CD14-positive monocyte (primary cell): ENCODE measurements around the gene TMEM147. TPM values are rescaled to one million over a fixed set of nuclear protein-coding genes. Genes with fewer than 3 reads are reported as not detected.

Source experiments
- DNase-seq, 3 donors: peaks; one replicate each; pipeline ENCODE4 v3.0.0-alpha.2; 2011 to 2022
- H2AFZ ChIP-seq: 2 replicates; pipeline ENCODE4 v1.6.0; 2012; ENCODE audit warnings: mild to moderate bottlenecking, low read depth, low read length, inconsistent platforms; ENCODE audit not compliant: insufficient read depth, poor library complexity, severe bottlenecking
- H3K27ac ChIP-seq, 2 donors: 1 replicate in 1 of 2; 2 replicates in 1 of 2; pipeline ENCODE4 v1.5.1; 2012 to 2013; ENCODE audit warnings: low read length in 2 of 2, control low read depth in 1 of 2, inconsistent platforms in 1 of 2, low read depth in 1 of 2, mild to moderate bottlenecking in 1 of 2
- H3K27me3 ChIP-seq, 2 donors: one replicate each; pipeline versions ENCODE4 v1.6.0 to v1.6.1; 2011 to 2013; ENCODE audit warnings: low read length in 2 of 2; ENCODE audit not compliant: control insufficient read depth in 2 of 2, insufficient read depth in 2 of 2
- H3K36me3 ChIP-seq, 2 donors: replicated peaks in 1 of 2; 1 replicate in 1 of 2; 2 replicates in 1 of 2; pipeline versions ENCODE4 v1.5.1 to v1.6.1; 2012 to 2013; ENCODE audit warnings: low read length in 2 of 2, control low read depth in 1 of 2, inconsistent platforms in 1 of 2, mild to moderate bottlenecking in 1 of 2; ENCODE audit not compliant: insufficient read depth in 2 of 2, control insufficient read depth in 1 of 2
- H3K4me1 ChIP-seq, 2 donors: 1 replicate in 1 of 2; 2 replicates in 1 of 2; pipeline versions ENCODE4 v1.5.1 to v1.6.1; 2012 to 2013; ENCODE audit warnings: low read length in 2 of 2, control low read depth in 1 of 2, inconsistent platforms in 1 of 2, mild to moderate bottlenecking in 1 of 2, moderate library complexity in 1 of 2; ENCODE audit not compliant: insufficient read depth in 2 of 2, control insufficient read depth in 1 of 2
- H3K4me2 ChIP-seq: replicated peaks from 2 replicates; pipeline ENCODE3; 2012; ENCODE audit warnings: low read length, moderate library complexity, mild to moderate bottlenecking; ENCODE audit not compliant: poor library complexity, severe bottlenecking; ENCODE audit errors: extremely low read depth
- H3K4me3 ChIP-seq, 3 experiments: fragments of 200-600 bp in 1 of 3; sonication (generic) in 1 of 3; replicated peaks in 1 of 3; 1 replicate in 2 of 3; 2 replicates in 1 of 3; pipeline ENCODE4 v1.5.1; 2011 to 2013; ENCODE audit warnings: low read length in 3 of 3, mild to moderate bottlenecking in 3 of 3, control low read depth in 2 of 3, low read depth in 2 of 3, inconsistent platforms in 1 of 3, moderate library complexity in 1 of 3
- H3K79me2 ChIP-seq: 2 replicates; pipeline ENCODE4 v1.6.0; 2012; ENCODE audit warnings: mild to moderate bottlenecking, control low read depth, inconsistent platforms, low read length, moderate library complexity; ENCODE audit not compliant: insufficient read depth
- H3K9ac ChIP-seq: 2 replicates; pipeline ENCODE4 v1.6.0; 2017; ENCODE audit warnings: low read length, mild to moderate bottlenecking; ENCODE audit not compliant: insufficient read depth, poor library complexity, severe bottlenecking
- H3K9me3 ChIP-seq, 2 donors: replicated peaks in 1 of 2; 1 replicate in 1 of 2; 2 replicates in 1 of 2; pipeline versions ENCODE4 v1.5.1 to v1.6.1; 2012 to 2013; ENCODE audit warnings: low read length in 2 of 2, control low read depth in 1 of 2; ENCODE audit not compliant: control insufficient read depth in 1 of 2, insufficient read depth in 1 of 2
- H4K20me1 ChIP-seq: 2 replicates; pipeline ENCODE4 v1.6.0; 2012; ENCODE audit warnings: mild to moderate bottlenecking, low read length, control low read depth, moderate library complexity; ENCODE audit not compliant: insufficient read depth
- H3K27ac Mint-ChIP-seq, 7 donors: one replicate each; pipeline ENCODE4 v1.8.0; 2020; ENCODE audit warnings: mild to moderate bottlenecking in 7 of 7, mixed read lengths in 7 of 7, moderate library complexity in 6 of 7, inconsistent platforms in 2 of 7
- H3K27me3 Mint-ChIP-seq, 3 donors: one replicate each; pipeline ENCODE4 v1.8.0; 2021 to 2022; ENCODE audit warnings: low read depth in 3 of 3, mild to moderate bottlenecking in 3 of 3, mixed read lengths in 3 of 3, moderate library complexity in 3 of 3, inconsistent platforms in 1 of 3
- H3K36me3 Mint-ChIP-seq, 2 donors: one replicate each; pipeline ENCODE4 v1.8.0; 2020; ENCODE audit warnings: mixed read lengths in 2 of 2, inconsistent platforms in 1 of 2, mild to moderate bottlenecking in 1 of 2
- H3K4me1 Mint-ChIP-seq: one replicate; pipeline ENCODE4 v1.8.0; 2020; ENCODE audit warnings: mild to moderate bottlenecking, mixed read lengths
- H3K4me3 Mint-ChIP-seq, 2 donors: one replicate each; pipeline ENCODE4 v1.8.0; 2020; ENCODE audit warnings: mild to moderate bottlenecking in 2 of 2, mixed read lengths in 2 of 2, moderate library complexity in 1 of 2
- H3K9me3 Mint-ChIP-seq, 7 donors: one replicate each; pipeline ENCODE4 v1.8.0; 2020 to 2022; ENCODE audit warnings: mixed read lengths in 7 of 7, mild to moderate bottlenecking in 6 of 7, moderate library complexity in 6 of 7, inconsistent platforms in 2 of 7
- CTCF ChIP-seq: fragments of 200-600 bp; IDR thresholded peaks from one replicate; pipeline ENCODE4 v1.8.0; 2022; ENCODE audit warnings: antibody characterized with exemption, mild to moderate bottlenecking
- WGBS: methylation state at CpG from one replicate; pipeline ENCODE4 v1.1.5; 2013; ENCODE audit warnings: missing lambda C conversion rate; ENCODE audit not compliant: insufficient coverage; 5-methylcytosine and 5-hydroxymethylcytosine counted together
- intact Hi-C, 2 donors: fragments of 100-400 bp; cut with micrococcal nuclease; formaldehyde crosslinking; loops; one replicate each; pipeline versions ENCODE4 v1.15.0 to v1.15.1; 2023
- polyA plus RNA-seq, 3 donors: library from polyadenylated mRNA; depleted of rRNA in 1 of 3; unstranded in 2 of 3; stranded (reverse) in 1 of 3; fragments of 300-500 nt in 2 of 3; fragments of >200 nt in 1 of 3; fragmentation: Illumina TruSeq in 2 of 3; gene quantifications; 1 replicate in 2 of 3; 2 replicates in 1 of 3; pipeline ENCODE4 v1.2.3, GENCODE V29; 2012 to 2021

TMEM147 gene
- polyA plus RNA-seq, 3 donors = 75.5 to 165 (median 165) TPM

GRCh38 chr19:35509861-35510625 lies 35.4 kb upstream of the TMEM147 start:
- peaks cover 0 to 4% of the 10 kb centered on the region in 2 donors for H3K4me1 ChIP-seq
- intact Hi-C loops = loop anchor here (2.0 kb wide), 1 partner anchor 207 kb away; no protein-coding TSS in a partner anchor
- no peaks in the 10 kb centered on the region for H3K9me3 ChIP-seq
- no peak overlapping the region for H3K27ac ChIP-seq
- Mint-ChIP-seq H3K4me3 (peak overlapping the region in 1 of 2 donors; percentile 71), H3K27me3 (peaks cover 55 to 72% (median 63%) of the 10 kb centered on the region in 3 donors), H3K4me1 (peaks cover 7% of the 10 kb centered on the region), H3K27ac (no peak overlapping the region), H3K36me3 (peaks cover 0 to 1% of the 10 kb centered on the region in 2 donors), H3K9me3 (peaks cover 0 to 2% (median 0%) of the 10 kb centered on the region in 7 donors)
- H4K20me1 ChIP-seq = no peaks in the 10 kb centered on the region
- peak; percentile 42 to 60 (median 58) for DNase-seq
- peaks cover 18 to 48% of the 10 kb centered on the region in 2 donors for H3K27me3 ChIP-seq
- no peaks in the 10 kb centered on the region for H3K36me3 ChIP-seq
- H3K4me3 ChIP-seq = no peak overlapping the region
- H2AFZ ChIP-seq = no peak overlapping the region
- H3K9ac ChIP-seq = no peak overlapping the region
- TF ChIP-seq CTCF = peak; percentile 98
- H3K79me2 ChIP-seq = no peaks in the 10 kb centered on the region
- WGBS = under 1% methylated on average over 34 of the region's 39 CpGs
- no peak overlapping the region for H3K4me2 ChIP-seq

- H3K27me3 Mint-ChIP-seq = peaks cover 55 to 72% (median 63%) of the 10 kb centered on the region in 3 donors
Measured at GRCh38 chr19:35510626-35510964, 34.8 kb upstream of the TMEM147 start.

More at GRCh38 chr19:35510626-35510964, 34.8 kb upstream of the TMEM147 start:
- Histone ChIP-seq H3K27ac (no peak overlapping the region), H3K9ac (no peak overlapping the region), H3K9me3 (no peaks in the 10 kb centered on the region), H2AFZ (no peak overlapping the region), H3K4me2 (no peak overlapping the region), H3K36me3 (no peaks in the 10 kb centered on the region), H3K27me3 (peaks cover 18 to 48% of the 10 kb centered on the region in 2 donors), H3K4me3 (no peak overlapping the region), H4K20me1 (no peaks in the 10 kb centered on the region), H3K4me1 (peaks cover 0 to 4% of the 10 kb centered on the region in 2 donors), H3K79me2 (no peaks in the 10 kb centered on the region)
- WGBS = 18% methylated on average over 11 of the region's 15 CpGs
- peak; percentile 68 for TF ChIP-seq CTCF
- Mint-ChIP-seq H3K27ac (no peak overlapping the region), H3K9me3 (peaks cover 0 to 2% (median 0%) of the 10 kb centered on the region in 7 donors), H3K4me1 (peaks cover 7% of the 10 kb centered on the region), H3K4me3 (peak overlapping the region in 1 of 2 donors; percentile 71), H3K36me3 (peaks cover 0 to 1% of the 10 kb centered on the region in 2 donors)
- intact Hi-C loops = loop anchor here (2.0 kb wide), 1 partner anchor 206 kb away; no protein-coding TSS in a partner anchor
- no peak for DNase-seq
